GM12878 (cell line): ENCODE data around the gene MND1. TPM values are rescaled to one million over a fixed set of nuclear protein-coding genes. Genes with fewer than 3 reads are reported as not detected.

Source experiments
- ATAC-seq: fragments of 200-7000 bp; cut with Tn5 transposase; 3 replicates; pipeline ENCODE4 v1.9.1; 2020; ENCODE audit warnings: mild to moderate bottlenecking, moderate library complexity
- BruUV-seq: library from RNA; stranded (reverse); fragments of 400-500 nt; replicated peaks from 2 replicates; lab custom pipeline; 2021; lab: Mats Ljungman, UMichigan
- CTCF ChIA-PET: fragments of 300-600 bp; sonication (Branson Sonifier 250); formaldehyde crosslinking; extraction: SDS; loops from one replicate; lab custom pipeline; 2021; ENCODE audit warnings: inconsistent platforms; lab: Yijun Ruan, JAX
- POLR2A ChIA-PET: fragments of 350-600 bp; formaldehyde crosslinking; extraction: SDS; loops from one replicate; lab custom pipeline; 2021; ENCODE audit warnings: inconsistent platforms; lab: Charles Lee
- RAD21 ChIA-PET: fragments of 300-600 bp; sonication (Branson Sonifier 250); formaldehyde crosslinking; loops from one replicate; lab custom pipeline; 2023; ENCODE audit warnings: antibody characterized with exemption; ENCODE audit not compliant: unreplicated experiment; lab: Charles Lee
- SMC1A ChIA-PET: fragments of 300-600 bp; sonication (Branson Sonifier 250); formaldehyde crosslinking; loops from one replicate; lab custom pipeline; 2023; ENCODE audit not compliant: unreplicated experiment, uncharacterized antibody; lab: Charles Lee
- DNase-seq: peaks from one replicate; pipeline ENCODE4 v3.0.0-alpha.2; 2011; ENCODE audit warnings: low read depth, low spot score
- FAIRE-seq: peaks from 3 replicates; lab custom pipeline; 2011; peaks lifted over from hg19 to GRCh38; lab: Jason Lieb, UNC
- H2AFZ ChIP-seq: 2 replicates; pipeline ENCODE4 v1.6.0; 2011; ENCODE audit warnings: low read depth, low read length, control low read depth; ENCODE audit not compliant: control insufficient read depth
- H3K27ac ChIP-seq: 2 replicates; pipeline ENCODE4 v1.5.1; 2011; ENCODE audit warnings: control low read depth; ENCODE audit not compliant: control insufficient read depth, insufficient read depth
- H3K27me3 ChIP-seq, 2 experiments: replicated peaks in 1 of 2; 2 replicates each; pipeline versions ENCODE4 v1.6.0 to v1.6.1; 2011; ENCODE audit warnings: low read length in 1 of 2; ENCODE audit not compliant: control insufficient read depth in 2 of 2, insufficient read depth in 2 of 2
- H3K36me3 ChIP-seq, 2 experiments: 2 replicates each; pipeline ENCODE4 v1.5.1; 2011; ENCODE audit warnings: low read length in 1 of 2; ENCODE audit not compliant: control insufficient read depth in 2 of 2, insufficient read depth in 2 of 2
- H3K4me1 ChIP-seq: 2 replicates; pipeline ENCODE4 v1.6.1; 2011; ENCODE audit warnings: mild to moderate bottlenecking, low read length, moderate library complexity, mixed read lengths; ENCODE audit not compliant: control insufficient read depth, insufficient read depth
- H3K4me2 ChIP-seq: 2 replicates; pipeline ENCODE4 v1.6.0; 2011; ENCODE audit warnings: control low read depth; ENCODE audit not compliant: control insufficient read depth, insufficient read depth
- H3K4me3 ChIP-seq: fragments of 200-600 bp; sonication (generic); 2 replicates; pipeline ENCODE4 v1.5.1; 2016
- H3K79me2 ChIP-seq: 2 replicates; pipeline ENCODE4 v1.6.0; 2011; ENCODE audit warnings: low read length; ENCODE audit not compliant: control insufficient read depth, insufficient read depth
- H3K9ac ChIP-seq: 2 replicates; pipeline ENCODE4 v1.8.0; 2011; ENCODE audit warnings: low read length, control low read depth, mixed read lengths; ENCODE audit not compliant: control insufficient read depth, insufficient read depth
- H3K9me3 ChIP-seq: replicated peaks from 3 replicates; pipeline ENCODE4 v1.5.1; 2011; ENCODE audit warnings: mild to moderate bottlenecking, low read length; ENCODE audit not compliant: control insufficient read depth, insufficient read depth
- H4K20me1 ChIP-seq: 2 replicates; pipeline ENCODE4 v1.6.0; 2011; ENCODE audit not compliant: control insufficient read depth, insufficient read depth
- ASH2L ChIP-seq: fragments of 300-600, 200-600 bp; sonication (generic); IDR thresholded peaks from 2 replicates; pipeline ENCODE4 v1.6.1; 2017; ENCODE audit warnings: low read depth, mild to moderate bottlenecking, borderline replicate concordance
- CREB1 ChIP-seq: IDR thresholded peaks from 2 replicates; pipeline ENCODE4 v1.6.1; 2012; ENCODE audit warnings: low read depth, mild to moderate bottlenecking, inconsistent platforms
- CREM ChIP-seq: IDR thresholded peaks from 2 replicates; pipeline ENCODE4 v1.6.1; 2014; ENCODE audit warnings: antibody characterized with exemption, low read depth
- E2F4 ChIP-seq: IDR thresholded peaks from 2 replicates; pipeline ENCODE4 v1.6.1; 2012; ENCODE audit warnings: low read depth, low read length, improper control_type of control experiment
- ELK1 ChIP-seq: IDR thresholded peaks from 2 replicates; pipeline ENCODE4 v1.6.1; 2012; ENCODE audit warnings: low read depth, low read length, improper control_type of control experiment
- JUND ChIP-seq: IDR thresholded peaks from 2 replicates; pipeline ENCODE4 v1.6.1; 2012; ENCODE audit warnings: low read depth, mild to moderate bottlenecking, low read length, improper control_type of control experiment, moderate library complexity
- NBN ChIP-seq: fragments of 450-650 bp; IDR thresholded peaks from 2 replicates; pipeline ENCODE4 v1.6.1; 2016
- NFYB ChIP-seq: IDR thresholded peaks from 2 replicates; pipeline ENCODE4 v1.6.1; 2011; ENCODE audit warnings: low read depth, mild to moderate bottlenecking, low read length, improper control_type of control experiment, moderate library complexity; ENCODE audit not compliant: insufficient read depth
- POLR2A ChIP-seq: IDR thresholded peaks from 2 replicates; pipeline ENCODE4 v1.6.1; 2011; ENCODE audit warnings: low read depth, mild to moderate bottlenecking, low read length
- RAD21 ChIP-seq: IDR thresholded peaks from 2 replicates; pipeline ENCODE4 v1.6.1; 2011; ENCODE audit warnings: mild to moderate bottlenecking, low read depth, low read length, moderate library complexity; ENCODE audit not compliant: insufficient read depth
- REST ChIP-seq: IDR thresholded peaks from 2 replicates; pipeline ENCODE4 v1.6.1; 2012; ENCODE audit warnings: mild to moderate bottlenecking, low read depth, low read length
- WRNIP1 ChIP-seq: IDR thresholded peaks from 2 replicates; pipeline ENCODE4 v1.6.1; 2011; ENCODE audit warnings: low read depth, low read length, improper control_type of control experiment, borderline replicate concordance
- ZBTB40 ChIP-seq: fragments of 450-650 bp; IDR thresholded peaks from 2 replicates; pipeline ENCODE4 v1.6.1; 2016; ENCODE audit warnings: mild to moderate bottlenecking, moderate library complexity, borderline replicate concordance
- ZNF274 ChIP-seq: IDR thresholded peaks from one replicate; pipeline ENCODE4 v1.8.0; 2011; ENCODE audit not compliant: insufficient read length, insufficient read depth
- WGBS: methylation state at CpG from one replicate; pipeline ENCODE4 v1.1.6; 2016; ENCODE audit warnings: low lambda C conversion rate; ENCODE audit not compliant: insufficient replicate concordance, insufficient coverage; ENCODE audit errors: missing lambda C conversion rate; 5-methylcytosine and 5-hydroxymethylcytosine counted together
- in situ Hi-C: fragments of 300-500 bp; cut with MboI; formaldehyde crosslinking; loops from 9 replicates; pipeline ENCODE4 v1.14.3; 2018; ENCODE audit warnings: mixed read lengths
- intact Hi-C: fragments of 100-400 bp; cut with micrococcal nuclease; formaldehyde crosslinking; loops from one replicate; pipeline ENCODE4 v1.14.2; 2022; ENCODE audit not compliant: unreplicated experiment
- polyA plus RNA-seq, 11 experiments: library from polyadenylated mRNA; depleted of rRNA in 4 of 11; unstranded in 6 of 11; stranded (reverse) in 5 of 11; fragments of >200 nt; fragmentation: Nextera tagmentation in 4 of 11; fragmentation: Illumina TruSeq in 1 of 11; extraction: Ambion mirVana in 4 of 11; extraction: Trizol in 1 of 11; gene quantifications; 1 replicate in 1 of 11; 2 replicates in 10 of 11; pipeline versions ENCODE4 v1.2.1 to v1.2.3, GENCODE V29; 2011 to 2016; ENCODE audit warnings: inconsistent platforms in 2 of 11, missing spikeins in 2 of 11, low read depth in 1 of 11
- total RNA-seq, 4 experiments: library from RNA; depleted of rRNA in 3 of 4; stranded (reverse); fragments of >200 nt in 3 of 4; fragmentation: Illumina TruSeq in 1 of 4; extraction: Trizol in 1 of 4; gene quantifications; 2 replicates each; pipeline versions ENCODE4 v1.2.1 to v1.2.3, GENCODE V29; 2013 to 2021

Gene MND1
- total and polyA plus RNA-seq, 10 of the 15 experiments (the other 5 are each of a cell fraction or from before 2014, with no cell fraction given): 17.7 to 58.1 (median 47.3) TPM

- Histone ChIP-seq H2AFZ (no peak overlapping the region), H3K4me2 (no peak overlapping the region), H3K9me3 (no peaks in the 10 kb centered on the region), H4K20me1 (no peaks in the 10 kb centered on the region), H3K36me3 (no peaks in the 10 kb centered on the region; a peak in 3 of 4 replicates), H3K79me2 (no peaks in the 10 kb centered on the region), H3K4me1 (no peaks in the 10 kb centered on the region), H3K27ac (no peak overlapping the region), H3K4me3 (no peak overlapping the region), H3K9ac (no peak overlapping the region), H3K27me3 (no peaks in the 10 kb centered on the region)
- in situ Hi-C loops (no loop called here), intact Hi-C loops (no loop called here)
- ChIA-PET CTCF (no interaction called here), RAD21 (no interaction called here), POLR2A (interaction anchor here (0.6 kb wide), 1 partner anchor 559 kb away, joined by 3 read pairs; no protein-coding TSS in a partner anchor), SMC1A (interaction anchor here (0.5 kb wide), 1 partner anchor 13 kb away, joined by 3 read pairs; no protein-coding TSS in a partner anchor)
- DNase-seq (no peak), FAIRE-seq (no peak), ATAC-seq (no peak)
- no peak for TF ChIP-seq NFYB
- TF ChIP-seq E2F4: no peak
- TF ChIP-seq CREM: no peak
- TF ChIP-seq ZBTB40: no peak
- no peak for TF ChIP-seq POLR2A
- TF ChIP-seq CREB1: no peak
- no peak for TF ChIP-seq REST
- TF ChIP-seq RAD21: no peak
- TF ChIP-seq ELK1: no peak
- TF ChIP-seq ZNF274: no peak
- TF ChIP-seq ASH2L: no peak
- TF ChIP-seq JUND: no peak
- no peak for TF ChIP-seq NBN
- TF ChIP-seq WRNIP1: no peak
- WGBS: 95% methylated on average over 1 of the region's 1 CpG
- BruUV-seq: no TSS peak
Measured at GRCh38 chr4:153401501-153401900, 57.0 kb downstream of the MND1 start.
